K562 (cell line): Measurements from ENCODE around the gene TNF. TPM values are rescaled to one million over a fixed set of nuclear protein-coding genes. Genes with fewer than 3 reads are reported as not detected.

Source experiments
- CHD1 ChIP-seq: fragments of 200-600 bp; sonication (generic); IDR thresholded peaks from one replicate; pipeline ENCODE4 v1.6.1; 2012; ENCODE audit warnings: mild to moderate bottlenecking, moderate library complexity, low read length, inconsistent platforms
- CXXC5 ChIP-seq: fragments of 250-450 bp; sonication (Bioruptor Pico); IDR thresholded peaks from 2 replicates; pipeline ENCODE4 v1.8.0; 2022; ENCODE audit warnings: inconsistent platforms, mild to moderate bottlenecking, moderate library complexity
- ELK3 ChIP-seq: fragments of 450-650 bp; formaldehyde crosslinking; IDR thresholded peaks from 2 replicates; pipeline ENCODE4 v1.4.0; 2020; ENCODE audit warnings: mild to moderate bottlenecking
- HDGF ChIP-seq: fragments of 450-650 bp; IDR thresholded peaks from 2 replicates; pipeline ENCODE4 v1.6.1; 2016
- MEIS2 ChIP-seq: fragments of 450-650 bp; IDR thresholded peaks from 2 replicates; pipeline ENCODE4 v1.6.1; 2014; ENCODE audit warnings: mild to moderate bottlenecking; ENCODE audit not compliant: partially characterized antibody
- MTA2 ChIP-seq: fragments of 450-650 bp; IDR thresholded peaks from 2 replicates; pipeline ENCODE4 v1.6.1; 2016; ENCODE audit warnings: low read depth
- NCOR1 ChIP-seq: fragments of 450-650 bp; IDR thresholded peaks from 2 replicates; pipeline ENCODE4 v1.6.1; 2016; ENCODE audit warnings: mild to moderate bottlenecking, moderate library complexity
- NR2C2 ChIP-seq, 2 experiments: fragments of 200-800 bp in 1 of 2; sonication (Bioruptor generic) in 1 of 2; sonication (generic) in 1 of 2; formaldehyde crosslinking in 1 of 2; IDR thresholded peaks; 2 replicates each; pipeline versions ENCODE4 v1.6.1 to v1.8.0; 2016 to 2022; ENCODE audit warnings: mild to moderate bottlenecking in 1 of 2, missing compliant biosample characterization in 1 of 2, missing genetic modification characterization in 1 of 2, missing genetic modification reagents in 1 of 2
- PBX2 ChIP-seq, 2 experiments: IDR thresholded peaks in 1 of 2; conservative IDR thresholded peaks in 1 of 2; 2 replicates each; pipeline ENCODE4 v1.6.1; 2016; ENCODE audit warnings: low read depth in 2 of 2, mild to moderate bottlenecking in 1 of 2, missing compliant biosample characterization in 1 of 2, missing genetic modification characterization in 1 of 2, moderate library complexity in 1 of 2
- VEZF1 ChIP-seq: fragments of 200-800 bp; sonication (Bioruptor generic); IDR thresholded peaks from 2 replicates; pipeline ENCODE4 v1.6.1; 2017; ENCODE audit warnings: missing genetic modification characterization, missing compliant biosample characterization
- ZFX ChIP-seq: sonication (generic); formaldehyde crosslinking; IDR thresholded peaks from 2 replicates; pipeline ENCODE4 v1.8.0; 2022; ENCODE audit warnings: mild to moderate bottlenecking, missing genetic modification reagents, moderate library complexity
- ZNF347 ChIP-seq: fragments of 450-650 bp; formaldehyde crosslinking; IDR thresholded peaks from 2 replicates; pipeline ENCODE4 v1.4.0; 2020; ENCODE audit warnings: low read depth, mild to moderate bottlenecking, moderate library complexity
- ZNF655 ChIP-seq: fragments of 250-450 bp; sonication (Bioruptor Pico); IDR thresholded peaks from 2 replicates; pipeline ENCODE4 v1.5.0; 2021
- polyA plus RNA-seq, 8 experiments: library from polyadenylated mRNA; depleted of rRNA in 4 of 8; stranded (reverse) in 5 of 8; unstranded in 3 of 8; fragments of >200 nt; fragmentation: Nextera tagmentation in 2 of 8; fragmentation: Illumina TruSeq in 1 of 8; extraction: Ambion mirVana in 2 of 8; extraction: Trizol in 1 of 8; gene quantifications; 2 replicates each; pipeline versions ENCODE4 v1.2.1 to v1.2.3, GENCODE V29; 2011 to 2014; ENCODE audit warnings: inconsistent platforms in 1 of 8, missing spikeins in 1 of 8
- total RNA-seq, 7 experiments: library from RNA; depleted of rRNA in 6 of 7; stranded (reverse); fragments of >200 nt in 6 of 7; fragmentation: Illumina TruSeq in 2 of 7; extraction: Trizol in 2 of 7; gene quantifications; 2 replicates each; pipeline versions ENCODE4 v1.2.1 to v1.2.3, GENCODE V29; 2011 to 2021; ENCODE audit warnings: low replicate concordance in 1 of 7
- TF ChIP-seq, protein P1 (sequence below): fragments of 250-450 bp; sonication (Bioruptor Pico); IDR thresholded peaks from 2 replicates; pipeline ENCODE4 v1.4.0; 2020; ENCODE audit warnings: mild to moderate bottlenecking
- TF ChIP-seq, protein P2 (sequence below): fragments of 250-450 bp; sonication (Bioruptor Pico); IDR thresholded peaks from 2 replicates; pipeline ENCODE4 v1.9.0; 2021; ENCODE audit warnings: mild to moderate bottlenecking
- TF ChIP-seq, protein P3 (sequence below): sonication (generic); formaldehyde crosslinking; IDR thresholded peaks from 2 replicates; pipeline ENCODE4 v1.5.0; 2020; ENCODE audit warnings: missing genetic modification reagents

The TNF gene
- total and polyA plus RNA-seq, 9 of the 15 experiments (the other 6 are each of a cell fraction or from before 2014, with no cell fraction given) = 0.08 to 0.40 TPM; not detected in 7

DNA sequence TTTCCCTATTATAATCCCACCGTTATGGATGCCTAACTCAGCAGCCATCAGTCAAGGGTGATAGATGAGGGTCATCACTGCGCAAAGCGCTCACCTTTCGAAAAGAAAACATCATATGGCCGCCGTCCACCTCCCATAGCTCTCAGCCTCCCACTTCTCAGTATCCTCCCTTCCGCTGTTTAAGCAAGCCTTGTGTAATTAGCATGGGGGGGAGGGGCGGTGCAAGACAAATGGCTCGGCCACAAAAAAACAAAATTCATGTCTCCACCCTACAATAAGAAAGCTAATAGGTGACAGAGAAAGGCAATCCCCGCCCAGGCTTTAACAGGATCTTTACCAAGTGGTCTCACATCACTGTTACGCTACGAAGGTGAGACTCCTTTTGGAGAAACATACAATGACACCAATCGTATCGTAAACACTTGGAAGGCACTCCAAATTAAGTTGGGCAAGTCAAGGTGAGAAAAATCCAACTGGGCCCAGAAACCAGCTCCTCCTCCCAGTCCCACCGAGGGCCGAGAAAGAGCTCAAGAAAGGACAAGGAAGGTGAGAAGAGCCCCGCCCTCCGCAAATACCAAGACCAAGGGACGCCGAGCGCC, 34.2 kb upstream of the TNF start (continued):
- TF ChIP-seq HDGF (0 out of 2 replicates have a peak, but pooled peaks have one; percentile 63), MEIS2 (peak; percentile 44), PBX2 (CRISPR knock-in tag; IDR thresholded peaks at IDR 0.05; ENCODE audit: low read depth) (no peak), PBX2 (tag; conservative IDR thresholded peaks at IDR 0.05; ENCODE audit: low read depth) (peak; percentile 50; the same call in 1 of the 2 replicates), CHD1 (peak; percentile 98), MTA2 (no peak), VEZF1 (CRISPR knock-in tag) (peak; percentile 37; the same call in 1 of the 2 replicates), ZNF655 (CRISPR knock-in tag) (no peak), ELK3 (CRISPR knock-in tag) (no peak), ZNF347 (CRISPR knock-in tag) (no peak), CXXC5 (peak; percentile 9; the same call in 1 of the 2 replicates), NR2C2 (CRISPR knock-in tag; IDR thresholded peaks at IDR 0.05) (no peak), NR2C2 (tag; IDR thresholded peaks at IDR 0.05) (no peak), ZFX (CRISPR knock-in tag) (no peak), NCOR1 (no peak)
- TF ChIP-seq, protein P1, sequence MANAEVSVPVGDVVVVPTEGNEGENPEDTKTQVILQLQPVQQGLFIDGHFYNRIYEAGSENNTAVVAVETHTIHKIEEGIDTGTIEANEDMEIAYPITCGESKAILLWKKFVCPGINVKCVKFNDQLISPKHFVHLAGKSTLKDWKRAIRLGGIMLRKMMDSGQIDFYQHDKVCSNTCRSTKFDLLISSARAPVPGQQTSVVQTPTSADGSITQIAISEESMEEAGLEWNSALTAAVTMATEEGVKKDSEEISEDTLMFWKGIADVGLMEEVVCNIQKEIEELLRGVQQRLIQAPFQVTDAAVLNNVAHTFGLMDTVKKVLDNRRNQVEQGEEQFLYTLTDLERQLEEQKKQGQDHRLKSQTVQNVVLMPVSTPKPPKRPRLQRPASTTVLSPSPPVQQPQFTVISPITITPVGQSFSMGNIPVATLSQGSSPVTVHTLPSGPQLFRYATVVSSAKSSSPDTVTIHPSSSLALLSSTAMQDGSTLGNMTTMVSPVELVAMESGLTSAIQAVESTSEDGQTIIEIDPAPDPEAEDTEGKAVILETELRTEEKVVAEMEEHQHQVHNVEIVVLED (CRISPR knock-in tag) = no peak
- TF ChIP-seq, protein P2, sequence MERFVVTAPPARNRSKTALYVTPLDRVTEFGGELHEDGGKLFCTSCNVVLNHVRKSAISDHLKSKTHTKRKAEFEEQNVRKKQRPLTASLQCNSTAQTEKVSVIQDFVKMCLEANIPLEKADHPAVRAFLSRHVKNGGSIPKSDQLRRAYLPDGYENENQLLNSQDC (CRISPR knock-in tag) = 0 out of 2 replicates have a peak, but pooled peaks have one; percentile 3
- TF ChIP-seq, protein P3, sequence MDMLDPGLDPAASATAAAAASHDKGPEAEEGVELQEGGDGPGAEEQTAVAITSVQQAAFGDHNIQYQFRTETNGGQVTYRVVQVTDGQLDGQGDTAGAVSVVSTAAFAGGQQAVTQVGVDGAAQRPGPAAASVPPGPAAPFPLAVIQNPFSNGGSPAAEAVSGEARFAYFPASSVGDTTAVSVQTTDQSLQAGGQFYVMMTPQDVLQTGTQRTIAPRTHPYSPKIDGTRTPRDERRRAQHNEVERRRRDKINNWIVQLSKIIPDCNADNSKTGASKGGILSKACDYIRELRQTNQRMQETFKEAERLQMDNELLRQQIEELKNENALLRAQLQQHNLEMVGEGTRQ (CRISPR knock-in tag) = no peak
